ENCODE results near the gene NRP1.
"Not testable (repeated sequence)": the region's sequence is repeated elsewhere in the genome, so short reads cannot be mapped to it uniquely, and the experiment has no call there.

The NRP1 gene

DNA sequence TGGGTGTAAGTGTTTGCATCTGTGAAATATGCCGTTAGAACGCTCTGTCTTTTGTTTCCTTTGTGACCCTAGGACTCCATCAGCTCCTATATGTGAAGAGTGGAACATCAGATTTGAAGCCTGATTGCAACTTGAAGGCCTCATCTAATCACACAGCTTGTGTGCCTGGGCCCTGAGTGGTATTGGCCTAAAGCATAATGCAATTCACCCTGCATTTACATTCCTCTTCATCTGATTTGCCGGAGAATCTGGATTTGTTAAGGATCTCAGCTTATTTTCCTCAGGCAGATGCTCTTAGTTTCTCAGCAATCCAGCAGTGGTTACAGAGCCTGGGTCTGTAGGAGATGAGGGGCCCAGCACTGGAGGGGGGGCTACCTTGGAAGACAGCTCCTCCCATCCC is 193.2 kb downstream of the NRP1 start:
- no peak for DNase-seq

DNA sequence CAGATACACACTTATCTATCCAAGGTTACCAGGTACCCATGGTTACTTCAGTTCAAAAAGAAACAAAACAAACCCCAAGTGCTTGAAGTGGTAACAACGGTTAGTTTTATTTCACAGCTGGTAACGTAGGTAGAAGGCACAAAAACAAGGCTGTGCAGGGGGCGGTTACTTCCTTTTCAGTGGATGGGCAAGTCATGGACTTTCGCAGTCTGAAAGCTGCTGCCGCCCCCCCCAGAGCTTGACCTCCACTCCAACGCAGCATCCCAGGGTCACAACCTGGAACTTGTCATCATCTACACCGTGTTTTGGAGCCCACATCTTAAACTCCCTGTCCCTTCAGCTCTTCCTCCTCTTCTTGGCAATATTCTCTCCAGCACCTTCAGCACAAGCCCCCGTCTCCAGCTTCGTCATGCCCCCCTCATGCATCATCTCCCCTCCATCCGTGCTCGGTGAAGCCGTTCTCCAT is 195.3 kb downstream of the NRP1 start:
- no peak for DNase-seq

DNA sequence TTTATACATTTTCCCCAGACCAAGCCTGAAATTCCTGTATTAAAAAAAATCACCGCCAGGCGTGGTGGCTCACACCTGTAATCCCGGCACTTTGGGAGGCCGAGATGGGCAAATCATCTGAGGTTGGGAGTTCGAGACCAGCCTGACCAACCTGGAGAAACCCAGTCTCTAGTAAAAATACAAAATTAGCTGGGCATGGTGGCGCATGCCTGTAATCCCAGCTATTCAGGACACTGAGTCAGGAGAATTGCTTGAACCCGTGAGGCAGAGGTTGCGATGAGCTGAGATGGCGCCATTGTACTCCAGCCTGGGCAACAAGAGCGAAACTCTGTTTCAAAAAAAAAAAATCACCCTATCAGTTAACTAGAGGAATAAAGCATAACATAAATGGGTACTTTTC is 195.8 kb downstream of the NRP1 start:
- not testable (repeated sequence) for DNase-seq

DNA sequence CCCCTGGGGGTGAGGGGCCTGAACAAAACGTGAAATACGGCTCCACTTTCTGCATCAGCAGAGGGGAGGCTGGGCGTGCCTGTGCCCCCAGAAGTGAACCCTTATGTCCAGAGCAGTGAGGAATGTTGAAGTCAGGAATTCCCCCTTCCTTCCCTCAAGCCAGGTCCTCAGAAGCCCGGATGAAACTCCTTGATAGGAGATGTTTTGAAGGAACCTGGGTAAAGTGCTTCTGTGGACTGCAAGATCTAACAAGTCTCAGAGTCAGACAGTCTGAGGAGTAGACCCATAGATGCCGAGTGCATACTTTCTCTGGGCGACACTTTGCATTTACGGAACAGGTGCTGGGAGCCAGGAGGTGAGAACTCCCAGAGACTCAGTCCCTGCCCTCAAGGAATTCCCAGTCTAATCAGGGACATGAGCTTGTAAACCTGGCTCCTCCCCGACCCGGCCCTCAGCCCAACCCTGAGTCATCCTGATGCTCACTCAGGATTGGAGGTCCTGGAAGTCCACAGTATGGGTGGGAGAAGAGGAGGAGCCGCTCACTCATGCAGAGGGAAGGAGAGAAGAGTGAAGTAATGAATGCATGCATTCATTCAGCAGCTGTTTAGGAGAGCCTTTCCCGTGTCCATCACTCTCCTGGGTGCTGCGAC is 197.0 kb downstream of the NRP1 start:
- no peak for DNase-seq

DNA sequence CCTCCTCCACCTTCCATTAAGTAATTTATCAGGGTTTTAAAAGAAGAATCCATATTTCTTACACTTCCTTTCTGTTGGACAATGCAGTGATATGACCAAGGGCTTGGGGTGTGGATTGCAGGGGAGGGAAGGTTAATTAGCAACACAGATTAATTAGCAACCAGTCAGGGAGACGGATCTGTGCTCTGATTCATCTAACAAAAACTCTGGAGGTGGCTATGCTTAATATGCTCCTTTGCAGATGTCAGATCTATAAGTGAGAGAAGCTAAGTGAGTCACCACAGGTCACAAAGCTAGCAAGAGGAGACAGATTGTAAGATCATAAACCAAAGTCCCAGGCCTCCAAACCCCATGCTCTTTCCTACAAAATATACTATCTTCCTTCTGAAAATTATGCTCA is 197.7 kb downstream of the NRP1 start:
- peak in 1 of 2 experiments; percentile 23 for DNase-seq

DNA sequence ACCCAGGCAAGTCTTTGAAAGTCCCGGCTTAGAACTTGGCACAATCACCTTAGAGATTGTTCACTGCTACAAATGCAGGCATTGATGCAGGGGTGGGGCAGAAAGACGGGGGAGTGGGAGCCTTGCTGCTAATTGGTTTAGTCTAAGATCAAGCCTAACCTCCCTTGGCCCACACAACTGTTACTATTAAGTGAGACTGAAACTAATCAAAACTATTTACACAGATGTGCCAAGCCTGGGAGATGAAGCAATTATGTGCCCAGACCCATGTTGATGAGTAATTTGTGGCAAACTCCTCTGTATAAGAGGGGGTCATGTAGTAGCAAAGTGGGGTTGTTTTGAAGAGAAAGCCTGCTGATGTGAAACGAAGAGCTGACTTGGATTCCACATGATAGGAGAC is 198.2 kb downstream of the NRP1 start:
- DNase-seq, result no peak

DNA sequence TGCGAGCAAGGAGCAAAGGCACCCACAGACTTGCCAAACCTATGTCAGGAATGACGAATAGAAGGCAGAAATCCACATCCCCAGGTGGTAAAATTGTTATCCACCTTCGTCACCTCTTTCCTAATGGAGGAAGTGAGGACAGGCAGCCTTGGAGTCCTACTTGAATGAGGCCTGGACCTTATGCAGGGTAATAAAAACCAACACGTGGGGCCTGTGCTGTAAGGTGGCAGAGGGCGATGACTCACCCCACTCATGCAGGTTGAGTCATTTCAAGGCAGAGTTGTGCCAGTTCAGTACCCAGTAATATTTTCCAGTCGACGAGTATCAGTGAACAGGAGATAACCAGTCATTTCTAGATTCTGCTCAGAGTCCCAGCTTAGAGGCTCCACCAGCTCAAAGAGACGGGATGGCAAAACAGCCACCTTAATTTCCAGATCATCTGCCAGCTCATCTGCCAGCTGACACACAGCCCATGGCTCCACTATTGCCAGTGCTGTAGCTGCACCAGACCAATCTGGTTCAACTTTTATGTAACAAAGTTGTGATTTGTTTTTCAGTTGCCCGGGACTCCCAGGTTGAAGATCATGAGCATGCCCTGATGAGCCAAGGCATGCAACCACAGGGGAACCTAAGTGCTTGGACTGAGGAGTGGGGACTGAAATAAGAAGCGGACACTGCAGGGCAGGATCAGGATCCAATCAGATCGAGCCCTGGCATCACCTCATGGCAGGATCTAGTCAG is 200.3 kb downstream of the NRP1 start:
- DNase-seq, result peak; percentile 82 to 90

DNA sequence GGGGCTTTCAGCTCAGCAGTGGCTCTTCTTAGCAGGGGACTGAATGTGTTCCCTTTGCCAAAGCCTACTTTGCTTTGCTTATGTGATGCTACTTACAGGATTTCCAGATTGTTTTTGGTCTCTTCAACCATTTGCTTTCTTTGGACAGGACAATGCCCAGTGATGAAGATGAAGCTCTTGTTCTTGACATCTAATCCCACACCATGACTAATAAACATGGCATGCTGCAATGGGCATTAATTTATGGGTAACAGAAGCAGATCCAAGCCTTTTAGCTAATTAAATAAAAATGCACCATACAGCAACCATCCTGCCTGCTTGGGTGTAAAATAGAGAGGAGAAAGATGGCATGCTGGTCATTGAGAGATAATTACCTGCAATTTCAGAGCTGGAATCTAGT is 200.9 kb downstream of the NRP1 start:
- DNase-seq, result no peak

DNA sequence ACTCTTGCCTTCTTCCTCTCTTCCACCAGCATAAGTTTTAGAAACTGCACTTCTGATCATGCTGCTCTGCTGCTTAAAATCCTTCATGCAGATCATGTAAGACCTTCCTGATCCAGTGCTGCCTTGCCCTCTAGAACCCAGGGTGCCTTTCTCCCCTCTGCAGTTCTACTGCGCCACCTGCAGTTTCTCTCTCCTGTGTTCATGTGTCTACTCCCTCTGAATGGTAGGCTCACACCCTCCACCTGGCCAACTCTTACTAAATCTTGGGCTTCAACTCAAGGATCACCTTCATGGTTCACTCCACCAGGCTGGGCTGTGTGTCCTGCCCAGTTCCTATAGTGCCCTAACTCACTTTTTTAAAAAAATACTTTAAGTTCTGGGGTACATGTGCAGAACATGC is 201.8 kb downstream of the NRP1 start:
- peak in 1 of 2 experiments; percentile 8 for DNase-seq

DNA sequence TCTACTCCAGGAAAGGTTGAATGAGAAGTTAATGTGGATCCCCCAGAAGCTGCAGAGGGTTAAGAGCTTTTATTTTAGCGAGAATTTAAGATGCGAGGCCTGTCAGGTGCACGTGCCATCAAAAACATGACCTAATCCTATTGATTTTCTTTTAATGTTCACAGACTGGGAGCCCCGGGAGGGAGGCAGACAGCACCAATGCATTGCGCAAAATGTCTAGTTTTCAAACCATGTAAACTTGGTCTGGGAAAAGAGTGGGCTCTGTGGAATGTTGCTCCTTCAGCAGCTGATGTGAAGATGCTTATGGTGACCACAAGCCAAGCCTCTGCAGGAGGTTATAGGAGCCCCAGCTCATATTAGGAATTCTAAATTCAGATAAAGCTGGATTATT is 204.5 kb downstream of the NRP1 start:
- DNase-seq, result no peak

DNA sequence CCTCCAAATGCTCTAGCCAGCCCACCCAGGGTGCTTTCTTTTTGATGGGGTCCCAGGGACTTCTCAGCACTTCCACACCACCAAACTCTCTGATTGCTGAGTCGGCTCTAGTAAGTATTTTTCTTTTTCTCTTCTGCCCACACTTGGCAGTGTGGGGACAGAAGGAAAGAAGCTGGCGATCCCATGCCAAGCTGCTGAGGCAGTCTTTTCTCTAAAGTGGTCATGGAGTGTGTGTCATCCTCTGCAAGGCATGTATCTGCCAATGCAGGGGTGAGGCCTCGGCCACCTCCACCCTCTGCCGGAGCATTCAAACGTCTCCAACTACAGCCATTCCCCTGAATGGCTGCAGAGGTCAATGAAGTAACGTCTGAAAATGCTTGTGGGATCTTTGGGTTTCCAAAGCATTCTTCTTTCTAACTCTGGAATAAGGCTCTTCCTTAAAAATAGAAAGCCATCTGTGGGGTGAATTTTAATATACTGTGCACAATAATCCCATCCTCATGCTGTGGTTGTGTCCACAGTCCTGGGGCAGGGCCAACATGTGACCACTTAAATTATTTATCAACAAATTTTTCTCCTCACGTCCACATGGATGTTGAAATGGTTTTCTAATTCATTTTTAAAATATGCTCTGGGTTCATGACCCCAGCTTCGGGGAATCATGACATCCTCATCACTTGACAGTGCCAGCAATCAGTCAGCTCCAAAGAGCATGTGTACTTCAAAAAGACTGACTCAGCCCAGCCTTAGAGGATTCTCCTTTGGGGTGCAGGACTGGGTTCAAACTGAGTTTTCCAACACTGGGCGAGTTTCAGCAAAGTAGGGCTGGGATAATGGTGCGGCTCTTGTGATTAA is 205.1 kb downstream of the NRP1 start:
- DNase-seq, result no peak

DNA sequence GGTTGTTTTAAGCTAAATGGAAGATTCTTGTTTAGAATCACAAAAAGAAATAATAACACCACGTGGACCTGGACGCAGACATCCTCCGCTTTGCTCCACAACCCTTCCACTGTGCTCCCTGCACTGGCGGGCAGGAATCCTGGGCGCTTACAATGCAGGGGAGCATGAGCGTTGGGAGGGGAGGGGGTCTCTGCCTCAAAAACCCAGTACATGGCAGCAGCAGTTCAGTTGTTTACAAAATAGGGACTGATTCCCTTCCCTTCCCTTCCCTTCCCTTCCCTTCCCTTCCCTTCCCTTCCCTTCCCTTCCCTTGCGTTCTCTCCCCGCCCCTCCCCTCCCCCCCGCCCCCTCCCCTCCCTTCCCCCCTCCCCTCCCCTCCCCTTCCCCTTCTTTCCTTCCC is 206.8 kb downstream of the NRP1 start:
- DNase-seq, result no peak
